ENCODE results near the gene ITGB2.

GRCh38 chr21:44904141-44904923 is 16.4 kb downstream of the ITGB2 start:
- TF ChIP-seq CTCF (IDR thresholded peaks at IDR 0.05) (no peak), POLR2A (IDR thresholded peaks at IDR 0.05) (no peak)

Data from heart left ventricle (tissue), 13 donors.